Medulla oblongata (tissue), 1 donor: ENCODE data around the gene SBF2.
"Not testable (repeated sequence)": the region's sequence is repeated elsewhere in the genome, so short reads cannot be mapped to it uniquely, and the experiment has no call there.

Source experiments
- DNase-seq: peaks from one replicate; pipeline ENCODE4 v3.0.0-alpha.2; 2015; ENCODE audit errors: extremely low spot score

SBF2 gene

GRCh38 chr11:9953994-9954626 is 339.9 kb downstream of the SBF2 start:
- no peak for DNase-seq

DNA sequence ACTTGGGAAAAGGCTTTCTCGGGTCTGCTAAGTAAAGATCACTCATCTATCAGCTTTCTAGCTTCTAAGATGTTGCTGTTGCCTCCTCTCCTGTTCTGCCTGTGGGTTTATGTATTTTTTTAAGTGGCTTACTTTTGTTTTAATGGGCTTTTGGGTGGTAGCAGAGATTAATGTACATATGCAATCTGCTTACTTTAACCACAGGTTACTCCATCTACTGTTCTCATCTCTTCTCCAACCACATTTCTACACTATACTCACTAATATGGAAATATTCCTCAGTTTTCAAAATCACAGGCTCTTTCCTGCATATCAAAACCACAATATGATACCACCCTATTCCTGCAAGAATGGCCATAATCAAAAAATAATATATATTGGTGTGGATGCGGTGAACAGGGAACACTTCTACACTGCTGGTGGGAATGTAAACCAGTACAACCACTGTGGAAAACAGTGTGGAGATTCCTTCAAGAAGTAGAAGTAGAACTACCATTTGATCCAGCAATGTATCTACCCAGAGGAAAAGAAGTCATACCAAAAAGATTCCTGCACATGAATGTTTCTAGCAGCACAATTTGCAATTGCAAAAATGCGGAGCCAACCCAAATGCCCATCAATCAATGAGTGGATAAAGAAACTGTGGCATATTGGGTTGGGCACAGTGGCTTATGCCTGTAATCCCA is 341.4 kb downstream of the SBF2 start:
- no peak for DNase-seq

GRCh38 chr11:9951807-9952206 is 342.2 kb downstream of the SBF2 start:
- DNase-seq = peak; percentile 23

DNA sequence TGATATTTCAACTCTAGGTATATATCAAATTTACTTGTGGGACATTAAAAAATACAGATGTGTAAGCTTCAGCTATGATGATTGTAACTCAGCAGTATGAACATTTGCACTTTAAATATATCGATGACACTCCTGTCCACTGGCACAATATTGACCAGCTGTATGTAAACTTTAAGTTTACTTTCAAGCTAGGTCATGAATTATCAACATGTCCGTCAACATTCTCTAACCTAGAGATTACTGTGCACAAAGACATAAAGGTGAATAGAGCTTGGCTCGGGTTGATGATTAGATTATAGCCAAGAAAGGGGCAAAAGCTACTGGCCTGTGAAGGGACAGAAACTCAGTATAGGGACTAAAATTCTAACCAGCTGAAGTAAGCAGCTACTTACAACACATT is 343.6 kb downstream of the SBF2 start:
- DNase-seq = no peak

GRCh38 chr11:9947231-9947864 is 346.7 kb downstream of the SBF2 start:
- DNase-seq = no peak

GRCh38 chr11:9945680-9946079 is 348.3 kb downstream of the SBF2 start:
- not testable (repeated sequence) for DNase-seq

DNA sequence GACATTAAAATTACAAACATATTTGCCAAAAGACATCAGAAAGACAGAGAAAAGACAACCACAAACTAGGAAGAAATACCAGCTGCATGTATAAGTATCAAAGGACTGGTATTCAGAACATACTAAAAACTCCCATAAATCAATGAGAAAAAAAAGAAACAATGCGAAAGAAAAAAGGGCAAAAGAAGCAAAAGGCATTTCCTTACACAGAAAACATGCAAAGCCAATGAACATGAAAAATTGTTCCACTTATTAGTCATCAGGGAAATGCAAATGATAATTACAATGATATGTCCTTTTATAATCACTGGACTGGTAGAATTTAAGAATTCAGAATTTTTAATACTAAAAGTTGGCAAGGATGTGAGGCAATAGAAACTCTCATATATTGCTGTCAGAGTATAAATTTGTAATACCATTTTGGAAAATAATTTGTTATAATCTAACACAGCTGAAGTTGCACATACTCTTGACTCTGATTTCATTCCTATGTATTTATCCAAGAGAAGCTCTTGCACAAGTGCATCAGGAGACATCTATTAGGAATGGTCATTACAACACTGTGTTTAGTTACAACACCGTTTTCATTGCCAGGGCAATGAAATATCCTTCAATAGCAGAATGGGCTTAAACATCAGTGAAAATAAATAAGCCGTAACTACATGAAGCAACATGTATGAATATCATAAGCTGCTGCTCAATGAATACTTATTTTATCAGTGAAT is 350.5 kb downstream of the SBF2 start:
- no peak for DNase-seq

DNA sequence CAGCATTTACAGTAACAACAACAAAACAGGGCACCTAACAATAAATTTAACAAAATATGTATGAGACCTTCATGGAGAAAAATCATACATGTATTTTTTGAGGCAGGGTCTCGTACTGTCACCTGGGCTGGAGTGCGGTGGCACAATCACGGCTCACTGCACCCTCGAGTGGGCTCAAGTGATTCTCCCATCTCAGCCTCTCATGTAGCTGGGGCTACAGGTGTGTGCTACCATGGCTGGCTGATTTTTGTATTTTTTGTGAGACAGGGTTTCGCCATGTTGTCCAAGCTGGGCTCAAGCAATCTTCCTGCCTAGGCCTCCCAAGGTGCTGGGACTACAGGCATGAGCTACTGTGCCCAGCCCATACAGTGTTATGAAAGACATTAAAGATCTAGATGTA is 352.0 kb downstream of the SBF2 start:
- DNase-seq = no peak

GRCh38 chr11:9939150-9939549 is 354.9 kb downstream of the SBF2 start:
- not testable (repeated sequence) for DNase-seq

- no peak for DNase-seq
Measured at GRCh38 chr11:9936754-9937153, 357.3 kb downstream of the SBF2 start.

DNA sequence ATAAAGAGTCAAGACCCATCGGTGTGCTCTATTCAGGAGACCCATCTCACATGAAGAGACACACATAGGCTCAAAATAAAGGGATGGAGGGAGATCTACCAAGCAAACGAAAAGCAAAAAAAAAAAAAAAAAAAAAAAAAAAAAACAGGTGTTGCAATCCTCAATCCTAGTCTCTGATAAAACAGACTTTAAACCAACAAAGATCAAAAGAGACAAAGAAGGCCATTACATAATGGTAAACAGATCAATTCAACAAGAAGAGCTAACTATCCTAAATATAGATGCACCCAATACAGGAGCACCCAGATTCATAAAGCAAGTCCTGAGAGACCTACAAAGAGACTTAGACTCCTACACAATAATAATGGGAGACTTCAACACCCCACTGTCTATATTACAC is 361.2 kb downstream of the SBF2 start:
- not testable (repeated sequence) for DNase-seq

- not testable (repeated sequence) for DNase-seq
Measured at GRCh38 chr11:9930562-9931331, 363.3 kb downstream of the SBF2 start.

GRCh38 chr11:9927670-9928069 is 366.3 kb downstream of the SBF2 start:
- no peak for DNase-seq

DNA sequence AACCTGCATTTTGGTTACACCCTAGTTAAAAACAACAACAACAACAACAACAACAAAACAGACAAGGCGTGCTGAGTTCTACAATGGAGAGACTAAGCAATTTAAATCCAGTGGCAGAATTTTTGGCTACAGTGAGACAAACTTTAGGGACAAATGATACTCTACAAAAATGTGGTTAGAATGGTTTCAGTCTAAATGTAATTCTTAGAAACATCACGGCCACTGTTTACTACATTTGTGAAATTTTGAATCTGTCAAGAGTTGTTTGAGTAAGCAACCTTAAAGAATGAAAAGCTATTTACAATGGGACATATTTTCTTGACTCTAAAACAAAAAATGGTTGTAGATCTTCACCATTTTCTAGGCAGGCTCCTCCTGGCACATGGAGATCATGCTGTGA is 370.7 kb downstream of the SBF2 start:
- DNase-seq = no peak

- DNase-seq = peak; percentile 18
Measured at GRCh38 chr11:9922806-9923205, 371.2 kb downstream of the SBF2 start.

DNA sequence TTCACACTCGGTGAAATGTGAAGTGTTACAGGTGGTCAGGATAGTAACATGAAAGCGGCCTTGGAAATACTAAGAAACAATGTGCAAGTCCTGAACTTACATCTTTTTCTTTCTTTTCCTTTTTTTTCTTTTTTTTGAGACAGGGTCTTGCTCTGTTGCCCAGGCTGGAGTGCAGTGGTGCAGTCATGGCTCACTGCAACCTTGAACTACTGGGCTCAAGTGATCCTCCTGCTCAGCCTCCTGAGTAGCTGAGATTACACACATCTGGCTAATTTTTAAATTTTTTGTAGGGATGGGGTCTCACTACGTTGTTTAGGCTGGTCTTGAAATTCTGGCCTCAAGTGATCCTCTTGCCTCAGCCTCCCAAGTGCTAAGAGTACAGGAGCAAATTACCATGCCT is 377.5 kb downstream of the SBF2 start:
- no peak for DNase-seq

- no peak for DNase-seq
Measured at GRCh38 chr11:9914064-9914463, 380.0 kb downstream of the SBF2 start.

- no peak for DNase-seq
Measured at GRCh38 chr11:9905960-9906791, 387.8 kb downstream of the SBF2 start.

DNA sequence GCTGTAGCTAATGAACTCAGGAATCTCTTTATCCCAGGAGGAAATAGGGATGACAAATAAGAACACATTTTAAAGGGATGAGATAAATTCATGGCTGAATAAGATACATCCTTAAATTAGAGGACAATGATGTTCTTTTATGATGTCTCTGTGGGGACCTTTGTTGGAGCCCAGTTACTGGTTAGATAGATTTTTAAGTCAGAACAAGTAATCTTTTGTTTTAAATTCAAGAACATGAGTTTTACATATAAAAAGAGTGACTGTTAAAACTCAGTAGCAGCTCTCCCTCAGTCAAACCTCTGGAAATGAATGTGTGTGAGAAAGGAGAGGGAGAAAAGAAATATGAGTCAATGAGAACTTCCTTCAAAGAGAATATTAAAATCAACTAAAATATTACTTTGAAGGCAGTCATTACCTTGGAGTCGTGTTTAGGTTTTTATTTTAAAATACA is 388.5 kb downstream of the SBF2 start:
- DNase-seq = peak; percentile 8

DNA sequence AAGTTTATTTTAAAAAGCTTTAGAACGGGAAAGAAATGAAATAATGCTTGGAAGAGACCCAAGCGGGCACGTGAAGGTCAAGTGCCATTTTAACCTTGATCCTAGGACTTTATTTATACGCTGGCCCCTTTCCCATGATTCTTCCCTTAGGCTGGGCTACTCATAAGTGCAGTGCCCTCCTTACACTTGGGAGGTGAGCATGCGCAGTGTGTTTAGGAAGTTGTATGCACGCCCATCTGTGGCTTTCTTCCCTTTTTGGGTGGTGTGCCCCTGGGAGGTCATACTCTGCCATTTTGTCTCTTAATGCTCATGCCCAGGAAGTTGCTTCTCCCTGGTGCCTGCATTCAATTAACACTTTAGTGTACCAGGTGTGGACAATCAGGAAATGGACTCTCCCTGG is 390.4 kb downstream of the SBF2 start:
- no peak for DNase-seq

DNA sequence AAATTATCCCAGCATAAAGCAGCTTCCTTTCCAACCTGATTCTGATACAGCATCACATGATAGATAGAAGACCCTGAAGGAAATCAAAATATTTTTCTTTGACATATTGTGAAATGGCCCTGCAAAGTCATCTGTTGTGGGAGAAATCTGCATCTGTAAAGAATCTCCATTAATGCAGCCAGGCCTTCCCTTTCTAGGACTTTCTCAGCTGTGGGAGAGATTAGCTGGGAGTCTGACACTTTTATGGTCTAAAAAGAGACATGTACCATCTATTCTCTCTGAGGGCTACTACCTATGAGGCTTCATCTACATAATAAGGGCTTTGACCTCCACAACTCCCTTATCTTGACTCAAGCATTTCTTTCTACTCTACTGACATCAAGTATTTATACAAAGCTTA is 392.1 kb downstream of the SBF2 start:
- DNase-seq = no peak
